ENCODE data around the gene TLE4. TPM values are rescaled to one million over a fixed set of nuclear protein-coding genes. Genes with fewer than 3 reads are reported as not detected.

TLE4 gene
- total RNA-seq, 2 experiments from 2014 or later, result 30.1 to 35.3 TPM

DNA sequence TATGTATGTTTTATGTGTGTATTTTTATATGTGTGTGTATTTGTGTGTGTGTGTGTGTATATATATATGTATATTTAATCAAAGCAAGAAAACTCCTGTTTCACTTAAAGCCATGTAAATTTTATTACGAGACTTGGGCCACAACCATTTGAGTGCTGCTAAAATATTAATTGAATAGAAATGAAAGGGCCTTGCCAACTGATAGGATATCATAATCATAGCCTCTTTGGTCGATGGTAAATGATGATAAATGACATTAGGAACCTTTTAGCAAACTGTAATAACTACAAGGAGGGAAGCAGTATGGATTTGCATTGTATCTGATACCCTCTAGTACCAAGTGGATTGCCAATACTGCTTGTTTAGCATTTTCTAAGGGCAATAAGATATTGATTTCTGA, 7.9 kb downstream of the TLE4 start:
- H3K4me1 Mint-ChIP-seq, result peaks cover 81% of the 10 kb centered on the region
- no peak overlapping the region for H3K4me3 Mint-ChIP-seq
- no peaks in the 10 kb centered on the region for H3K27me3 Mint-ChIP-seq
- no peak for DNase-seq
- peaks cover 51% of the 10 kb centered on the region for H3K36me3 Mint-ChIP-seq
- no peaks in the 10 kb centered on the region for H3K9me3 Mint-ChIP-seq
- no peak overlapping the region for H3K27ac Mint-ChIP-seq

DNA sequence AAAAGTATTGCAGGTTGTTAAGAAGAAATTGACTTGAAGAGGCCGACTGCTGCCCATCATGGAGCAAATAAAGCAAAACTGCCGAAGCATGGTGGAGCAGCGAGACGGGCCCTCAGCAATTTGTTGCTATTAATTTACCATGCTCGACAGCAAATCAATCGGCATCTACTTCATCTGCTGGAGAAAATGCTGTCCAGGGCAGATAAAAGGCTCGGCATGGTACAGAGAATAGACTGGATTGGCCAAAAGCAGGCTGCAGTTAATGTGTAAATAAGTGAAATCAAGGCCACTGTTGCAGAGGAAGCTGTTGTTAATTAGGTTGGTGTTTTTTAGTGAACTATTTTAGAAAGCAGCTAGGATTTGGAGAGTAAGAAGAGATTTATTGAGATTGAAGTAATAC, 8.3 kb downstream of the TLE4 start:
- DNase-seq, result no peak
- H3K9me3 Mint-ChIP-seq, result no peaks in the 10 kb centered on the region
- no peaks in the 10 kb centered on the region for H3K27me3 Mint-ChIP-seq
- H3K36me3 Mint-ChIP-seq, result peaks cover 51% of the 10 kb centered on the region
- H3K4me1 Mint-ChIP-seq, result peaks cover 81% of the 10 kb centered on the region
- no peak overlapping the region for H3K4me3 Mint-ChIP-seq
- H3K27ac Mint-ChIP-seq, result no peak overlapping the region

DNA sequence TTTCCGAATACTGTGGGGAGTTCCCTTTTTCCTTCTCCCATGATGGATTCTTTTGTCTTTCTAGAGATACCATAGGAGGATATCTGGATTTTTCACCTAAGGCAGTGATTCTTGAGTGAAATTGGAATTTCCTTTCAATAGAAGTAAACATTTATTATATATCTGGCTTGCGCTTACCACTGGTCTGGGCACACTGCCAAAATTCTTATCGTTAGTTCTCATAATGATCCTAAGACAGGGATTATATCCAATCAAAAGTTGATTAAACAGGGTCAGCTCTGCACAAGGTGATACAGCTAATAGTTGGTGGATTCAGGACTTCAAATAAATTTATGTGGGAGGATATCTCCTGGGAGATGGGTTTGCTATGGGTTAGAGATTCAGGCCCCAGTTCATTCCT, 9.6 kb downstream of the TLE4 start:
- peak overlapping the region; percentile 60 for H3K4me3 Mint-ChIP-seq
- H3K27me3 Mint-ChIP-seq, result no peaks in the 10 kb centered on the region
- H3K36me3 Mint-ChIP-seq, result peaks cover 47% of the 10 kb centered on the region
- H3K4me1 Mint-ChIP-seq, result peaks cover 81% of the 10 kb centered on the region
- H3K9me3 Mint-ChIP-seq, result no peaks in the 10 kb centered on the region
- H3K27ac Mint-ChIP-seq, result peak overlapping the region; percentile 39
- no peak for DNase-seq

DNA sequence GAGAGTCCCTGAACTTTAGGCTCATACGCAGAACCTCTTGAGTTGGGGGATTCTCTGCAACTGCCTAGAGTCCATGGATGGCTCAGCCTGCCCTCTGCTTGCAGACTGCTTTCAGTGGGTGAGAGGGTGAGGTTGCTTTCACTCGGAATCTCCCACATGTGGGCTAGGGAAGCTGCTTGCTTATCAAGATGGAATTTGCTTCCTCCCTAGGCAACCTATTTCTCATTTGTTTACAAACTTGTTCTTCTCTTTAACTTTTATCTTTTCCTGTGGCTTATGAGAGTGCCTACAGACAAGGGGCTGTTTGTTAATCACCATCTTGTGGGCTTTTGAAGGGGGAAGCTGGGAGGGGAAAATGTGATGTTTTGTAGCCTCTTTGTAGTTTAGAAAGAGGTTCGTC, 10.0 kb downstream of the TLE4 start:
- DNase-seq, result peak; percentile 18
- Mint-ChIP-seq H3K36me3 (peaks cover 44% of the 10 kb centered on the region), H3K27ac (peak overlapping the region; percentile 39), H3K27me3 (no peaks in the 10 kb centered on the region), H3K9me3 (no peaks in the 10 kb centered on the region), H3K4me1 (peaks cover 79% of the 10 kb centered on the region), H3K4me3 (peak overlapping the region; percentile 60)

DNA sequence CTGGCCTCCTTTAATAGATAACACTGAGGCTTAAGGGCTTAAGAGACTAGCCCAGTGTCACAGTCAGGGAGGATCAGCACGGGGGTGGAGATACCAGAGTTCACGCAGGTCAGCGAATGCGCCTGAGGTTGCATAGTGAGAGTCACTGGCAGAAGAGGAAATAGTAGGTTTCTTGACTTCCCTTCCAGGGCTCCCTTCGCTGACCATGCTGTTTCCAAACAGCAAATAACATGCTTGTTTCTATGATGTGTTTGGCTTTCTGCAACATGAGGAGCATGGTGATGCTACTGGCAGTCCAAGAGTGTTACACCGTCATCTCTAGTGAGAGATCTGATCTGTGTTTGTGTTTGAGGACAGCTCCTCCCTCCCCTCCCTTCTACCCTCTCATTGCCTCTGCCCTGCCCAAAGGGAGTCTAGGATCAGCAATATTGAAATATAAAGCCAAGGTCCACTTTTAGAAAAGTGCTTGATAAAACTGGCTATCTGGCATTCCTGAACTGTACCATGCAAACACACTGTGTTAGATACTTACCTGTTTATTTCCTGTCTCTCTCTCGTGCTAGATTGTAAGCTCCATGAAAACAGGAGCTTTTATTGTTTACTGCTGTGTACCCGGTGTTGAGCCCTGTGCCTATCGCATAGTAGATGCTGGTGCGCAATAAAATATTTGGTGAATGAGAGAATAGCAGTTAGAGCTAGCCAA, 12.3 kb downstream of the TLE4 start:
- Mint-ChIP-seq H3K4me1 (peaks cover 72% of the 10 kb centered on the region), H3K36me3 (peaks cover 43% of the 10 kb centered on the region)
- peak; percentile 31 for DNase-seq

DNA sequence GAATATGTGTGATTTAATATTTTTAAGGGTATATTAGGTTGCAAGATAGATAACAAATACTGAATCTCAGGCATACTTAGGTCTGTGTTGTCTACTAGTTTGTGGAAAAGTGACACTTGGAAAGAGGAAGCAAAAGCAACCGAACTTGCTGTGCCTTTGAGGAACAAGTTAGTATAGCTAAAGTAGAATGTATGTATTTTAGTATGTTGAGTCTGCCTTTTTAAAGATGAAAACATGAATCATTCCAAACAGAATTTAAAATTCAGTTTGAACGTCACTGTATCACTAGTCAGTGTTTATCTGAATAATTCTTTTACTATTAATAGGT, 12.9 kb downstream of the TLE4 start:
- Mint-ChIP-seq H3K27ac (no peak overlapping the region), H3K9me3 (no peaks in the 10 kb centered on the region), H3K27me3 (no peaks in the 10 kb centered on the region), H3K4me3 (peak overlapping the region; percentile 38), H3K36me3 (peaks cover 46% of the 10 kb centered on the region), H3K4me1 (peaks cover 74% of the 10 kb centered on the region)
- DNase-seq, result no peak

More for the DNA sequence above, 12.3 kb downstream of the TLE4 start:
- H3K27me3 Mint-ChIP-seq, result no peaks in the 10 kb centered on the region
- no peaks in the 10 kb centered on the region for H3K9me3 Mint-ChIP-seq
- peak overlapping the region; percentile 42 for H3K27ac Mint-ChIP-seq
- peak overlapping the region; percentile 38 for H3K4me3 Mint-ChIP-seq

DNA sequence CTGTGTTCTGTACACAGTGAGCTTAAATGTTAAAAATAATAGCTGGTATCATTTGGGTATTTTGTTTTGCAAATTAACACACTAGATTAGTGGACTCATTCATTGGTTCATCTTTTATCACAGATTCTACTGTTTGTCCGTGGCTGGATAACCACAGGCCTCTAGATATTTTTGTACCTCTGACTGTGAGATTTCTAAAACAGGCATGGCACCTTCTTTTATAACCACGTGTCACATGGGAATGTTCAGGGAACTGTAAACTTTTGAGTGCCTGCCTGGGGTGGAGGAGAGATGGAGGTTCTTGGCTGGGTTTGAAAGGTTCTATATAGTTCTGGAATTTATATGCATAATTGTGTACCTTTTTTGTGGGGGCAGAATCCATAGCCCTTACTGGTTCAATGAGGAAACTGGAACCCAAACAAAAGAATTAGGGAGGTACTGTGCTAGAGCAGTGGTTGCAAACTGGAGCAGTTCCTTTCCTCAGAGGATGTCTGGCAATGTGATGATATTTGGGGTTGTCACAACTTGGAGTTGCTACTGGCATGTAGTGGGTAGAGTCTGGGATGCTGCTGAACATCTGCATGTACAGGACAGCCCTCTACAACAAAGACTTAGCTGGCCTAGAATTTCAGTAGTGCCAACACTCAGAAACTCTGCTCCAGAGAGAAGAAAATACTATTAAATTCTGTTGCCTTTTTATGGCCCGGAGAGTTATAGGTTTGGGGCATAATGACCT, 16.9 kb downstream of the TLE4 start:
- no peak overlapping the region for H3K4me3 Mint-ChIP-seq
- H3K27me3 Mint-ChIP-seq, result no peaks in the 10 kb centered on the region
- no peaks in the 10 kb centered on the region for H3K9me3 Mint-ChIP-seq
- DNase-seq, result no peak
- H3K36me3 Mint-ChIP-seq, result peaks cover 43% of the 10 kb centered on the region
- H3K27ac Mint-ChIP-seq, result no peak overlapping the region
- H3K4me1 Mint-ChIP-seq, result peaks cover 75% of the 10 kb centered on the region

DNA sequence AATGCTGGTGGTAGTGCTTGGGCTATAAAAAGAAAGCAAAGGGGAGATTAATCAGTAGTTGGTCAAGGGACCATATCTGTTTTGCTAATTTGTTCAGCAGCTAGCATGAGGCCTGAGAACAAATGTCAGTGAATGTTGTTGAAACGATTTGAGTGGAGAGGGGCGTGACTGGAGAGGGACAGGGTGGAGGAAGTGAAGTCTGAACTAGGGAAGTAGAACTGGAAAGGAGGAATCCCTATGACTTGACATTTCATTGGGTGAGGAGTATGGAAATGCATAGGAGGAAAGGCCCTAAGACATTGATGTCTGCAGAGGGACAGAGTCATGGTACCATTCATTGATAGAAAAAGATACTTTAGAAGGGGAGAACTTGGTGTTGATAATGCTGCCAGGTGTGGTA, 19.7 kb downstream of the TLE4 start:
- H3K4me3 Mint-ChIP-seq, result no peak overlapping the region
- peaks cover 68% of the 10 kb centered on the region for H3K4me1 Mint-ChIP-seq
- no peaks in the 10 kb centered on the region for H3K27me3 Mint-ChIP-seq
- no peak overlapping the region for H3K27ac Mint-ChIP-seq
- no peak for DNase-seq
- peaks cover 42% of the 10 kb centered on the region for H3K36me3 Mint-ChIP-seq
- no peaks in the 10 kb centered on the region for H3K9me3 Mint-ChIP-seq

DNA sequence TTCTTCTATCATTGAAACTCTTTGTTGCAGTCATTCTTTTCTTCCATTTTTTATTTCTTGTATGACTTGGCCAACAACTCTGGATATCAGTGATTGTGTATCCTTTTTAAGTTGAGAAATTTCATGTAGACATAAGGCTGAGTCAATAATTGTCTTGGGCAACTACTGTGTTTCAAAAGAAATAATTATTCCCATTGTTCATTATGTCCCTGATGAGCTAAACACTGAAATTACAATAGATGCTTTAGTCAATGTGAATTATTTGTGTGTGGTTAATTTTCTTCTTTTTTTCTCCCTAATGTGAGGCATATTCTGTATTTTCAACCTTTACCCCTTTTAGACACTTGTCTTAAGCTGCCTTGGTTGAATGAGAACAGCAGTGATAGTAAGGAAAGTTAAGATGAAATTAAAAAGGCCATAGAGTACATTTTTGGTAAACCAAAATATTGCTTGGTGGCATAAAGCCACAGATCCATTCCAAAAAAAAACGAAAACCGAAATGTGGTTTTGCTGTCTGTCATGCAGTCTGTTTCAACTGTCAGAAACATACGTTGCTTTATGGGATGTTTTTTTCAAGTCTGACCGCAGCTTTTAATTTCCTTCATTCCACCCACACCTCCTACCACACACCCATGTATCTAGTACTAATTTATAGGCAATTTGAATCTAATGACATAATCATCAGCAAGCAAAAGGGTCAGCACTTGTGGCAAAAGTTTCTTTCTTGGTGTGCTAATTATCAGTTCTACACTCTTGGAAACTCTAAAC, 21.1 kb downstream of the TLE4 start:
- H3K27ac Mint-ChIP-seq, result peak overlapping the region; percentile 78
- H3K36me3 Mint-ChIP-seq, result peaks cover 49% of the 10 kb centered on the region
- no peaks in the 10 kb centered on the region for H3K27me3 Mint-ChIP-seq
- peaks cover 75% of the 10 kb centered on the region for H3K4me1 Mint-ChIP-seq
- no peaks in the 10 kb centered on the region for H3K9me3 Mint-ChIP-seq
- DNase-seq, result peak; percentile 28
- peak overlapping the region; percentile 55 for H3K4me3 Mint-ChIP-seq

DNA sequence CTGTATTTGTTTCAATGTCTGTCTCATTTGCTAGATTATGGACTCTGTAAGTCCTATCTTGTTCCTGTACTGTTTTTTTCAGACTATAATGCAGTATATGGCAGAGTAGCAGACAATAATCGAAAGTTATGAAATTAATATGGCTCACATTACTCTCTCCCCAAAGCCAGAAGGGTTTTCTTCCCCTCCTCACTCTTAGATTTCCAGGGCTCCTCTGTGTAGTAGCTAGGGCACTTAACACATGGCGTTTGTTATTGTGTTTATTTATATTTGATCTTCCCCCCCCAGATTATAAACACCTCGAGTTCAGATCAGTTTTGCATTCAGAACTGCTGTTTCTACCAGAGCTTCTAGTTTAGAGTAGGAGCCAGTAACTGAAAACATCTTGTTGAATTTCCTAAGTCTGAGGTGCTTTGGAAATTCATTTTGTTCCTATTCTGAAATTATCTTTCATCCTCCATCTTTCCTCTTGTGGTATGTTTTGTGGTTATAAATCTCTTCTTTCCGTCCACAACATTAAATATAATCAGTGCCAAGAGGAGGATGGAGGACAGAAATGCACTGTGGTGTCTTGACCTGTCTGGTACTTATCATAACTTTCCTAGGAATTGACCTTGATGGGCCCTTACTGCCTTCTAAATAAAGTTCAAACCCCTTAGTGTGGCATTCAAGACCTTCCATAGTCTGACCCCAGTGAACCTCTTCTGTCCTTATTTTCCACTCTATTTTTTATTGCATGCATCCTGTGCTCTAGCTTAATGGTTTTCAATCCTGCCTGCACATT, 27.0 kb downstream of the TLE4 start:
- H3K4me1 Mint-ChIP-seq, result peaks cover 55% of the 10 kb centered on the region
- no peak for DNase-seq
- H3K4me3 Mint-ChIP-seq, result peak overlapping the region; percentile 27
- peaks cover 49% of the 10 kb centered on the region for H3K36me3 Mint-ChIP-seq
- peaks cover 8% of the 10 kb centered on the region for H3K9me3 Mint-ChIP-seq
- H3K27me3 Mint-ChIP-seq, result no peaks in the 10 kb centered on the region
- H3K27ac Mint-ChIP-seq, result no peak overlapping the region

DNA sequence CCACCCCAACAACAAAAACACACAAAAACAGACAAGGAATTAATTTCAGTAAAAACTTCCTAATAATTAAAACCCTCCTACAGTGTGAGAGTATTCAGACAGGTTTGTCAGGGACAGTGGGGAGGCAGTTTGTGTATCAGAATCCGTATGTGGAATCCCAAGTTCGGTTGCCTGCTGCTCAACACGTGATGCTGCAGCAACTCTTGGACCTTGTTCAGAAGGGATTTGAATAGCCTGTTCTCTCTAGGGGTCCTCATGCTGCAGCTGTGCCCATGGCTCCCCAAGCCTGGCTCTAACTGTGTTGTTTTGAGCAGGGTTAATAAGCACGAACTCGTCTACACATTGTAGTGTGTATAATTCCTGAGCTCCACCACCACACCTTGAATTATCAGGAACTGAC, 28.7 kb downstream of the TLE4 start:
- Mint-ChIP-seq H3K9me3 (peaks cover 8% of the 10 kb centered on the region), H3K27ac (no peak overlapping the region), H3K27me3 (no peaks in the 10 kb centered on the region), H3K4me1 (peaks cover 43% of the 10 kb centered on the region), H3K4me3 (no peak overlapping the region), H3K36me3 (peaks cover 39% of the 10 kb centered on the region)
- no peak for DNase-seq

DNA sequence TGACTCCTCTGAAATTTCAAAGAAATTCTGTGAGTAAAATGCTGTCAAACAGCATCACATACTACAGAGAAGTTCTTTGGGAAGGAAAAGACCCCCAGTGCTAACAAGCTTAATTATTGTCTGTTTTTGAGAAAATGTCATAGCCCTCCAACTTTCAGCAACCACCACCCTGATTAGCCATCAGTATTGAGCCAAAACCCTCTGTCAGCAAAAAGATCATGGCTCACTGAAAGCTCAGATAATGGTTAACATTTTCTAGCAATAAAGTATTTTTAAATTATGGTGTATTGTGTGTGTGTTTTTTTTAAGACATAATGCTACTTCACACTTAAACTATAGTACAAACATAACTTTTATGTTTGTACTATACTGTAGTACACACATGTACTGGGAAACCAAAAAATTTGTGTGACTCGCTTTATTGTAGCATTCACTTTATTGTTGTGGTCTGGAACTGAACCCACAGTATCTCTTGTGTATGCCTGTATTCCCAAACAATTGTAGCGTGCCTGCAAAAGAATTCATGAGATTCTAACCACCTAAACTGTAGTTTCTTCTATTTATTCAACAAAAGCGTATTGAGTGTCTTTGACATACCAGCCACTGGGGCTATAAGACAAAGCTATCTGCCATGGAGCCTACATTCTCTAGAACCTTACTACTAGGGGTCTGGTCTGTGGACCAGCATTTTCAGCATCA, 31.6 kb downstream of the TLE4 start:
- Mint-ChIP-seq H3K27ac (no peak overlapping the region), H3K4me1 (peaks cover 35% of the 10 kb centered on the region)

DNA sequence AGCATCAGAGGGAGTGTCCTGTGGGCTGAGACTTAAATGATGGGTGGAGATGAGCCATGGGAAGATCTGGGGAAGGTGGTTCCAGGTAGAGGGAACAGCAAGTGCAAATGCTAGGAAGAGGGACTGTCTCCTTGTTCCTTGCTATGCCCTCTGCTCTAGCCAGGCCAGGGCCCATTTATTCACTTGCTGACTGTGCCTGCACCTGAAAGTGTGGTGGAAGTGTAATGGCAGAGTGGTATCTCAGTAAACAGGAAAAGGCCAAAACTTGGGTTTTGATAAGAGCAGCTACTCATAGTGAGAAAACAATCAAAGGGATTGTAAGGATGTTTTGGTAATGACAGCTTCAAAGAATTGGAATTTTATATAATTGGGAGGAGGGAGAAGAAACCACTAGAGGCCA, 32.4 kb downstream of the TLE4 start:
- H3K36me3 Mint-ChIP-seq, result peaks cover 46% of the 10 kb centered on the region
- peaks cover 17% of the 10 kb centered on the region for H3K9me3 Mint-ChIP-seq
- peaks cover 30% of the 10 kb centered on the region for H3K4me1 Mint-ChIP-seq
- H3K4me3 Mint-ChIP-seq, result no peak overlapping the region
- H3K27ac Mint-ChIP-seq, result no peak overlapping the region
- no peaks in the 10 kb centered on the region for H3K27me3 Mint-ChIP-seq
- DNase-seq, result no peak

More for the DNA sequence above, 31.6 kb downstream of the TLE4 start:
- Mint-ChIP-seq H3K9me3 (peaks cover 17% of the 10 kb centered on the region), H3K36me3 (peaks cover 45% of the 10 kb centered on the region), H3K27me3 (no peaks in the 10 kb centered on the region), H3K4me3 (no peak overlapping the region)
- no peak for DNase-seq

DNA sequence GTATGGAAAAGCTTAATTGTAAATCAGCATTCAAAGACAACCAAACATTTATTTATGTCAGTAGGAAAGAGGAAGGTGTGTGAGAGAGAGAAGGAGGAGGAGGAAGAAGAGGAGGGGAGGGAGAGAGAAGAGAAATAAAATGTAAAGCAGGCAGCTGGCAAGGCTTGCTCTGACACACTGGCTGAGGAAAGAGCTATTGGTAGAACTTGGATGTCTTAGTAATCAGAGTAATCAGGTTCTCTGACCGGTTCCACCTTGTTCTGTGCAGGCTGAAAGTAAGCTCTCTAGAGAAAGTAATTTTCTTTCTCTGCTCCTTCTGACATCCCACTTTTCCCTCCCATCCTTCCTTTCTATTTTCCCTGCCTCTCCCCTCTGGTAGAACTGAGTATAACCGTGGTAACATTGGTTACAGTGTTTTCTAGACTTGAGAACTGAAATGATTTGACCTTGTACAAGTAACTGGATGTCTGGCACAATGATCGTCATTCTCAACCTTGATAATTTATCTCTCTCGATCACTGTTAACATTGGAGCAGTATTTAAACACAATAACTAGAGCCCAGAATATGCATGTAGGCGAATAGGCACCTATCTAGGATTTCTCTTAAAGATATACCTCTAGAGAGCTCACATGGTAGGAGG, 33.3 kb downstream of the TLE4 start:
- H3K36me3 Mint-ChIP-seq, result peaks cover 47% of the 10 kb centered on the region
- no peak for DNase-seq
- no peaks in the 10 kb centered on the region for H3K27me3 Mint-ChIP-seq
- peaks cover 17% of the 10 kb centered on the region for H3K9me3 Mint-ChIP-seq
- no peak overlapping the region for H3K27ac Mint-ChIP-seq
- peaks cover 35% of the 10 kb centered on the region for H3K4me1 Mint-ChIP-seq
- H3K4me3 Mint-ChIP-seq, result no peak overlapping the region
